Heart left ventricle (tissue), 16 donors: ENCODE results near the gene C5orf15. TPM values are rescaled to one million over a fixed set of nuclear protein-coding genes. Genes with fewer than 3 reads are reported as not detected.

ENCODE experiments used
- ATAC-seq, 4 donors: fragments of 200-7000 bp; cut with Tn5 transposase; one replicate each; pipeline ENCODE4 v1.9.1; 2020 to 2022; ENCODE audit warnings: moderate library complexity in 4 of 4, mild to moderate bottlenecking in 3 of 4, moderate number of reproducible peaks in 1 of 4
- DNase-seq, 5 donors: peaks; one replicate each; pipeline ENCODE4 v3.0.0-alpha.2; 2020
- H3K27ac ChIP-seq, 12 donors: fragments of 200-600 bp; sonication (generic) in 4 of 12; one replicate each; pipeline versions ENCODE4 v1.5.0 to v1.8.0; 2016 to 2022; ENCODE audit warnings: mild to moderate bottlenecking in 2 of 12
- H3K27me3 ChIP-seq, 9 donors: fragments of 200-600 bp; sonication (generic) in 2 of 9; one replicate each; pipeline versions ENCODE4 v1.5.1 to v1.8.0; 2016 to 2022; ENCODE audit warnings: mild to moderate bottlenecking in 3 of 9
- H3K36me3 ChIP-seq, 9 donors: fragments of 200-600 bp; sonication (generic) in 2 of 9; one replicate each; pipeline versions ENCODE4 v1.5.0 to v1.8.0; 2018 to 2022; ENCODE audit warnings: mild to moderate bottlenecking in 2 of 9
- H3K4me1 ChIP-seq, 12 donors: fragments of 200-600 bp; sonication (generic) in 4 of 12; one replicate each; pipeline versions ENCODE4 v1.5.0 to v1.8.0; 2016 to 2022; ENCODE audit warnings: mild to moderate bottlenecking in 3 of 12
- H3K4me3 ChIP-seq, 12 donors: fragments of 200-600 bp; sonication (generic) in 4 of 12; one replicate each; pipeline versions ENCODE4 v1.5.0 to v1.8.0; 2017 to 2022; ENCODE audit warnings: mild to moderate bottlenecking in 9 of 12, moderate library complexity in 4 of 12
- H3K9me3 ChIP-seq, 12 donors: fragments of 200-600 bp; sonication (generic) in 4 of 12; one replicate each; pipeline versions ENCODE4 v1.5.0 to v1.8.0; 2016 to 2022; ENCODE audit warnings: mild to moderate bottlenecking in 1 of 12
- POLR2A ChIP-seq, 2 donors: fragments of 450-650 bp; IDR thresholded peaks; one replicate each; pipeline ENCODE4 v1.6.1; 2017; ENCODE audit warnings: antibody characterized with exemption in 2 of 2, mild to moderate bottlenecking in 2 of 2, moderate library complexity in 2 of 2
- WGBS, 4 donors: extraction: QIAGEN DNeasy Blood & Tissue Kit in 2 of 4; methylation state at CpG; one replicate each; pipeline versions ENCODE4 v1.1.5 to v1.1.7; 2013 to 2018; 5-methylcytosine and 5-hydroxymethylcytosine counted together
- intact Hi-C, 10 donors: fragments of 100-400 bp; cut with DNase I; formaldehyde crosslinking; loops; one replicate each; pipeline versions ENCODE4 v1.11.1 to v1.14.2; 2022
- polyA plus RNA-seq, 2 donors: library from polyadenylated mRNA; stranded (reverse); fragments of 200-250 nt; gene quantifications; one replicate each; pipeline ENCODE4 v1.2.3, GENCODE V29; 2013
- total RNA-seq, 9 donors: library from RNA; depleted of rRNA in 2 of 9; stranded (reverse); fragments of >200 nt in 2 of 9; fragmentation: NEBNext Ultra II Directional in 3 of 9; extraction: Animal tissue kit (Norgen Biotek cat#: 25700) in 3 of 9; gene quantifications; one replicate each; pipeline versions ENCODE4 v1.1.0 to v1.2.4, GENCODE V29; 2016 to 2023
- TF ChIP-seq, protein P1 (sequence below), 12 donors: fragments of 200-600 bp; sonication (generic) in 4 of 12; IDR thresholded peaks; one replicate each; pipeline versions ENCODE4 v1.5.0 to v1.8.0; 2018 to 2022; ENCODE audit warnings: antibody characterized with exemption in 12 of 12, mild to moderate bottlenecking in 5 of 12
- donor health status: ischemic (EF 13 %, LVEDD 7.1; RV severe dilation, severe dysfunction).
- donor health status: healthy with polysubstance abuse.
- donor health status: DM: no; HTN: yes; CAD: no.
- donor health status: DM: no; HTN: no; CAD: no.
- donor health status: ischemic (EF 25% LVEDD 6.9; RV normal size, moderate dysfunction).
- donor health status: ischemic (EF 25% LVEDD 5.7; RV mildly dilated, moderate dysfunction).
- donor health status: healthy.
- donor health status: DM: yes; HTN: yes; CAD: no.
- donor health status: ischemic (EF 35%, LVEDD 5.7; RV mildly dilated, moderate dysfunction).
- donor health status: nonischemic (EF 11% LVEDD 7.7; RV severe dilation, severe dysfunction).
- donor health status: DM: yes; HTN: yes; CAD: no.
- donor health status: PGD.
- donor health status: ischemic (EF 29% LVEDD 5.4; RV normal size, mild dysfunction).
- donor health status: nonischemic (EF 23%, LVEDD 6.1; RV moderate dilation, normal function).

Gene C5orf15
- total and polyA plus RNA-seq, 11 donors, result 15.8 to 68.6 (median 35.8) TPM

DNA sequence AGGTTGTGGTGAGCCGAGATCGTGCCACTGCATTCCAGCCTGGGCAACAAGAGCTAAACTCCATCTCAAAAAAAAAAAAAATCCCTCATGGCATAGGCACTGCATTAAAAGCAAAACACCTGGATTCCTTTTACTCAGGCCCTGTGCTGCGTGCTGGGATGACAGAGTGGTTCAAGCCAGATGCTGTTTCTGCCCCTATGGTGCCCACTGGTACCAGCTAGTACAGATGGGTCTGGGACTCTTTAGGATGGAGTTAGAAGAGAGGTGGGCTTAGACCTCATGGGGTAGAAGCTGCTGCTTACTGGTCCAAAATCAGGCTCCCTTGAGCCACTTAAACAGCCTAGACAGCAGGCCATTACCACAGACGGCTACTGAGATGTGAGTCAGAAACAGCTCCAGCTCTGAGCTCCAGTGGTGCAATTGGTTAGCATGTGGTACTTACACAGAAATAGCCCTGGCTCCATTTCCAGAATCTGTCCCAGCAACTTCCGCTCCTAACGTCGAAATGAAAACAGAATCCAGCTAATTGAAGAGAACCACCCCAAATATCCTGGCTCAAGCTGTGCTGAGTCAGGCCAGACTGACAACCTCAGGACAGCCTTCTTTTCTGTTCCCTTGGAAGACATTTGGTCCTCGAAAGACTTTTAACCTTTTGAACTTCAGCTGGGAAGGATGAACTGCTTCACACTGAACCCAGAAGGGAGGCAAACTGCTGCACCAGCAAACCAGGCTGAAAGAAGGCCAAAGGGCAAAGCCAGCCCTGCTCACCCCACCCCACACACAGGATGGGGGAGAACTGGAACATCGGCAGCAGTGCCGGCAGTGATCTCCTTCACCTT is 15.5 kb downstream of the C5orf15 start:
- no peaks in the 10 kb centered on the region for H3K9me3 ChIP-seq
- 36 to 53% (median 40%) methylated on average over 10 of the region's 10 CpGs for WGBS, 4 donors
- ATAC-seq (peak; percentile 77 to 93 (median 92)), DNase-seq (peak in 4 of 5 donors; percentile 65 to 82 (median 74))
- no peaks in the 10 kb centered on the region for H3K27me3 ChIP-seq
- H3K36me3 ChIP-seq, result peaks cover 0 to 36% (median 32%) of the 10 kb centered on the region in 9 donors
- H3K27ac ChIP-seq, result peak overlapping the region; percentile 56 to 87 (median 83)
- H3K4me1 ChIP-seq, result peaks cover 4 to 49% (median 34%) of the 10 kb centered on the region in 12 donors
- TF ChIP-seq, protein P1, sequence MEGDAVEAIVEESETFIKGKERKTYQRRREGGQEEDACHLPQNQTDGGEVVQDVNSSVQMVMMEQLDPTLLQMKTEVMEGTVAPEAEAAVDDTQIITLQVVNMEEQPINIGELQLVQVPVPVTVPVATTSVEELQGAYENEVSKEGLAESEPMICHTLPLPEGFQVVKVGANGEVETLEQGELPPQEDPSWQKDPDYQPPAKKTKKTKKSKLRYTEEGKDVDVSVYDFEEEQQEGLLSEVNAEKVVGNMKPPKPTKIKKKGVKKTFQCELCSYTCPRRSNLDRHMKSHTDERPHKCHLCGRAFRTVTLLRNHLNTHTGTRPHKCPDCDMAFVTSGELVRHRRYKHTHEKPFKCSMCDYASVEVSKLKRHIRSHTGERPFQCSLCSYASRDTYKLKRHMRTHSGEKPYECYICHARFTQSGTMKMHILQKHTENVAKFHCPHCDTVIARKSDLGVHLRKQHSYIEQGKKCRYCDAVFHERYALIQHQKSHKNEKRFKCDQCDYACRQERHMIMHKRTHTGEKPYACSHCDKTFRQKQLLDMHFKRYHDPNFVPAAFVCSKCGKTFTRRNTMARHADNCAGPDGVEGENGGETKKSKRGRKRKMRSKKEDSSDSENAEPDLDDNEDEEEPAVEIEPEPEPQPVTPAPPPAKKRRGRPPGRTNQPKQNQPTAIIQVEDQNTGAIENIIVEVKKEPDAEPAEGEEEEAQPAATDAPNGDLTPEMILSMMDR (IDR thresholded peaks at IDR 0.05), result no peak
- no peak for TF ChIP-seq POLR2A (IDR thresholded peaks at IDR 0.05)
- intact Hi-C loops, result no loop called here
- H3K4me3 ChIP-seq, result peak overlapping the region in 5 of 12 donors; percentile 6 to 24 (median 18)

DNA sequence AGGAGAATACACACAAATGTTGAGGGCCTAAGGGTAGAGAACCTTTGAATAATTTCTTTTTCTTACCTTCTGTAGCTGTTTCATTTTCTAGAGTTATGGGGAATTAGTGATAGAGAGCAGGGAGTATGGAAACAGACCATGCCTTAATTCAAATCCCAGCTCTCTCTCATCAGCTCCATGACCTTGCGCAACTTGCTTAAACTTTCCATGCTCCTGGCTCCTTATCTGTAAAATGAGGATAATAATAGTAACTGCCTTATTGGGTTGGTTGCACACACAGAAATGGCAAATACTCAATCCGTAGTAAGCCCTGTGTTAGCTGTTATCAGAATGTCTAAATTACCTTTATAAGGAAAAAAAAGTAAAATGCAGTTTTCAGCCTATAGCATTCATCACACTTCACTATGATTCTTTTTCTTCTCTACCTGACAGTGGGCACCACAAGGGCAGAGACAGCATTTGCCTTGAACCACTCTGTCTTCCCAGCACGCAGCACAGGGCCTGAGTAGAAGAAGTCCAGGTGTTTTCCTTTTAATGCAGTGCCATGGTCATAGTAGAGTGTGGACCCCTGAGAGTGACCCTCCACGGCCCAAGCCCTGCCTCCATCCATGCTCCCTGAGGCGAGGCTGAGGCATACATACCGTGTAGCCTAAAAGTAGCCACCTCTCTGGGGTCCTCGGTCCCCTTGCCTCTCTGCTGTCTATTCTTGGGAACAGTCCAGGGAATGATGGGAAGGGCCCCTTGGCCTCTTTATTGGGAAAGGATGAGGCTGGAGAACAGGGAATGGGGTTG is 17.4 kb downstream of the C5orf15 start:
- peak; percentile 56 to 69 (median 64) for ATAC-seq
- Histone ChIP-seq H3K4me1 (peaks cover 4 to 42% (median 31%) of the 10 kb centered on the region in 12 donors), H3K4me3 (no peak overlapping the region), H3K27me3 (no peaks in the 10 kb centered on the region), H3K27ac (peak overlapping the region in 11 of 12 donors; percentile 71 to 87 (median 84)), H3K9me3 (no peaks in the 10 kb centered on the region), H3K36me3 (peaks cover 0 to 16% (median 12%) of the 10 kb centered on the region in 9 donors)
- 69 to 78% (median 71%) methylated on average over 7 of the region's 7 CpGs for WGBS, 4 donors
- intact Hi-C loops, result no loop called here
- DNase-seq, result peak in 3 of 5 donors; percentile 31 to 61 (median 46)
- no peak for TF ChIP-seq POLR2A (IDR thresholded peaks at IDR 0.05)
- TF ChIP-seq, protein P1 (IDR thresholded peaks at IDR 0.05), result no peak

DNA sequence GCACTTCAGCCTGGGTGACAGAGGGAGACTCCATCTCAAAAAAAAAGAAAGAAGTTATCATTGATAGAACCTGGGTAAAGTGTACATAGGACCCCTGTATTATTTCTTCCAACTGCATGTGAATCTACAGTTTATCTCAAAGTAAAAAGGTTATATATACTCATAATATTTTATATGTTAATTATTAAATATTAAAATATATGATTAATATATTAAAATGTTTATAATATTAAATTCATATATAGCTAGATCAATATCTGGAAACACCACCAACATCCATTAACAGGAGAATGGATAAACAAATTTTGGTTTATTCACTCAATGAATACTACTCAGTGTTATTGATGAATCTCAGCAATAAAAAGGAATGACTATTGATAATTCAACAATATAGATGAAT is 19.7 kb downstream of the C5orf15 start:
- ATAC-seq (no peak), DNase-seq (no peak)
- H3K4me3 ChIP-seq, result no peak overlapping the region
- TF ChIP-seq, protein P1 (IDR thresholded peaks at IDR 0.05), result no peak
- TF ChIP-seq POLR2A (IDR thresholded peaks at IDR 0.05), result no peak
- H3K36me3 ChIP-seq, result no peaks in the 10 kb centered on the region
- no peak overlapping the region for H3K27ac ChIP-seq
- H3K4me1 ChIP-seq, result peaks cover 4 to 40% (median 31%) of the 10 kb centered on the region in 12 donors
- no peaks in the 10 kb centered on the region for H3K9me3 ChIP-seq
- no peaks in the 10 kb centered on the region for H3K27me3 ChIP-seq
- intact Hi-C loops, result loop anchor here in 6 of 10 donors (10.0 kb wide), 5 partner anchors 74 to 834 kb away; no protein-coding TSS in a partner anchor

DNA sequence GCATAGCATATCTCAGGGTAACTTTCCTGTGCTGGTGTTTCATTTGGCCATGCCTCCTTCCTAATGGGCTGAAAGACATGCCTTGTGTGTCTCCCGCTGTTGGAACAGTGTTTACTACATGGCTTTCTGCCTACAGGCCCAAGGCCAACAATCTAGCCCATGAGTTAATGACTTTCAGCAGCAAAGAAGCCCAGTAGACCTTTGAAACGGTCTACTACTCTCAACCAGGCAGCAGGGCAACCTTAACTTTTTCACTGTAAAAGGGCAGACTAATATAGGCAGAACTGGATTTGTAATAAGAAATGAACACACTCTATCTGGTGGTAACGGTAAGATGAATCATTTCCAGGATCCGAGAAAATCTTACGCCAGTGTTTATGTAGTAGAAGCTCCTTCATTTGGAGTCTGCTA is 21.0 kb downstream of the C5orf15 start:
- ATAC-seq (peak in 1 of 4 donors; percentile 43), DNase-seq (peak in 1 of 5 donors; percentile 7)
- H3K36me3 ChIP-seq, result no peaks in the 10 kb centered on the region
- TF ChIP-seq, protein P1 (IDR thresholded peaks at IDR 0.05), result no peak
- TF ChIP-seq POLR2A (IDR thresholded peaks at IDR 0.05), result no peak
- peaks cover 0 to 29% (median 22%) of the 10 kb centered on the region in 12 donors for H3K4me1 ChIP-seq
- intact Hi-C loops, result loop anchor here in 6 of 10 donors (10.0 kb wide), 5 partner anchors 73 to 833 kb away; no protein-coding TSS in a partner anchor
- WGBS, 4 donors, result 75 to 82% (median 79%) methylated on average over 5 of the region's 5 CpGs
- H3K4me3 ChIP-seq, result no peak overlapping the region
- no peaks in the 10 kb centered on the region for H3K9me3 ChIP-seq
- H3K27ac ChIP-seq, result no peak overlapping the region
- H3K27me3 ChIP-seq, result no peaks in the 10 kb centered on the region
